ENCODE results near the gene GLT8D1.
A peak's percentile ranks its signal among the peaks of the same experiment; 100 is the strongest.
"Not testable (repeated sequence)": the region's sequence is repeated elsewhere in the genome, so short reads cannot be mapped to it uniquely, and the experiment has no call there.

The GLT8D1 gene

DNA sequence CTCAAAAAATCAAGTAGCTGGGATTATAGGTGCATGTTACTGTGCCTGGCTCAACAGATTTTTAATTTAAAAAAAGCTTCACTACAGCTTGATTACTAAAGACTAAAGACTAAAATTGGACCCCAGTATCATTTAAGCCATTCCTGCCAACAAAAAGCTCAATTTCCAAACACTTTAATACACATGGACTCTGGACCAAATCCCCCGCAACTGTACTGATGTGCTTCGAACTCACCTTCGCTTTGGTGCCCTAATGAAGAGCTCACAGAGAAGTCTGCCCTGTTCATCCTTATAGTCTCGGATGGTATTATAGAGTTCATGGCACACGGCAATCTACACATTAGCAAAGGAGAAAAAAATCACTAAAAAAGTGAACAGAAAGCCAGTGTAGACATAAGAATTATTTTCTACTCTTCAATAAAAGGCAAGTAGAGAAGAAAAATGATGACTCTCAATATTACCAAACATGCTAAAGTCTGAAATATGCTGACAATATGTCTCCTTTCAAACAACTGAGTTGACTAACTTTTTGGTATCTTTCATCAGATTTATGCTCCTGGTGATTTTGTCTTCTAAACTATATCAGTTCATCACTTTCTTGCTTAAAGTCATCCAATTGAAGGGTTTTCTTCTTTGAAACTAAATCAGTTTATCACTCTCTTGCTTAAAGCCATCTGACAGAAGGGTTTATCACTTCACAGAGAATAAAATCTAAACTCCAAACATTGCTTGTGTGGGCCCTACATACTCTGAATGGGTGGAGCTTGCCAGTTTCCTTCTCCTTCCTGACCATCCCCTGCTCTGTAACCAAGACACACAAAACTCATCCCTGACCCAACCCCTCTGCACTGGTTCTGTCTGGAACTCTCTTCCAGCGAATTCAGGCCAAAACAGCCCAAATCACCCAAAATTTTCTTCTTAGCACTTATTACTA lies 27.1 kb downstream of the GLT8D1 start:
- DNase-seq = peak; percentile 15

DNA sequence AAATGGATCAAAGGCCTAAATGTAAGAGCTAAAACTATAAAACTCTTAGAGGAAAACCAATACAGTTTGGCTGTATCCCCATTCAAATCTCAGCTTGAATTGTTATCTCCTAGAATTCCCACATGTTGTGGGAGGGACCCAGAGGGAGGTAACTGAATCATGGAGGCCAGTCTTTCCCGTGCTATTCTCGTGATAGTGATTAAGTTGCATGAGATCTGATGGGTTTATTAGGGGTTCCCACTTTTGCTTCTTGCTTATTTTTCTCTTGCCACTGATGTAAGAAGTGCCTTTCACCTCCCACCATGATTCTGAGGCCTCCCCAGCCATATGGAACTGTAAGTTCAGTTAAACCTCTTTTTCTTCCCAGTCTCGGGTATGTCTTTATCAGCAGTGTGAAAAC lies 29.4 kb downstream of the GLT8D1 start:
- not testable (repeated sequence) for DNase-seq

DNA sequence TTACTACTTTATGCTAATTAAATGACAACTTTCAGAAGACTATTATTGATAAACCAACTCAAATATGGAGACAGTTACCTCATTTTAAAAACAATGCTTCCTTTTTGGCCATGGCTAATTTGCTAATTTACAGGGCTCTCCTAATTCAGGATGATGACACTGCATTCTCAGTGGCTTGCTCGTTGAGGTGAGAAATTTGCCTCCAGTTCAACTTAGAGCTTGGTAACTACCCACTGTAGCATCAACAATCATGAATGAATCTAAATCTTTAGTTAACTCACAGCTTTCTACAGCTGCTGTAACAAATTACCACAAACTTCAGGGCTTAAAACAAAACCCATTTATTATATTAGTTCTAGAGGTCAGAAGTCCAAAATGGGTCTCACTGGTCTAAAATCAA lies 33.9 kb downstream of the GLT8D1 start:
- peak; percentile 44 for DNase-seq

DNA sequence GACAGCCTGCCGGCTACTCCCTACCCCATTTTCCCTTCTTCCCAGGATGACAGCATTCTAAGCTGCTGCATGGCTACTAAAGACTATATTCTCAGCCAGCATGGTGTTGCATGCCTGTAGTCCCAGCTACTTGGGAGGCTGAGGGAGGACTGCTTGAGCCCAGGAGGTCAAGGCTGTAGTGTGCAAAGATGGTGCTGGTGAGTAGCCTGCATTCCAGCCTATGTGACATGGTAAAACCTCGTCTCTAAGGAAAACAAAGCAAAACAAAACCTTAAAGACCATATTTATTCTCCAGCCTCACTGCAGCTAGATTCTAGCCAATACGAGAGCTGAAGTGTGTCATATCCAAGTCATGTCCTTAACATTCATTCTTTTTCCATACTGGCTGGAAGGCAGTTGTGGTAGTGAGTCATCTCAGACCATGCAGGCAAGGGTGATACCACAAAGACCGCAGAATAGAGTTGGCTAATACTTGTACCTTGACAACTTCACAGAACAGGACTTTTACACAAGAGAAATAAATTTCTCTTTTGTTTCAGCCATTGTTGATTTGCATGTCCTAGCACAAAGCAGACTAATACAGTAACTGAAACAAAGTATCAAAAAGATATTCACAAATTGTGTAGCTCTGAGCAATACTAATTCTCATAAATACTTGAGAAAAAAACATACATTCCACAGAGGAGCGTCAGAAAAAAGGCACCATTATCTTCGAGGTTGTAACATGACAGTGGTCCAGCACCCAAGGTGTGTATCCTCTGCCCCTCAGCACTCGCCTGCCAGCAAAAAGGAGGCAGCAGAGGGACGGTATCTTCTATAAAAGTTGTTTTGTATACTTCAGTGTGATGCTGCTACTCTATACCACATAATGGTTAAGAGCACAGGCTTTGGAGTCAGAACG lies 34.7 kb downstream of the GLT8D1 start:
- DNase-seq = peak; percentile 100

DNA sequence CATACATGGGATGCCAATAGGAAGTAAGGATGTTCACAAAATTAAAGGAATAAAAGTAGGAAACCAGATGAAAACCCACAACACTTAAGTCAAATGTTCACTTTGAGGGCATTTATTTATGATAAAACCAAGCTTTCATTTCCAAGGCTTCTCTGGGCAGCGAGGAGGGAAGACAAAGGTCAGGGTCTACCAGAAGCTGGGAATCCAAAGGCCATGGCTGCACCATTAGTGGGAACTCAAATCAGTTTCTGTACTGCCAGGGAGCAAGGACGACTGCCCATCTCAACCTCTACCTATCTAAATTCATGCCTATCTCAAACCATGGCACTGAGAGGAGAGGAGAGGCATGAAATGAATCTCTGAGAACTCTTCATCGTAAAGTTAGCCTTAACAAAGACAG lies 42.5 kb downstream of the GLT8D1 start:
- DNase-seq = no peak

DNA sequence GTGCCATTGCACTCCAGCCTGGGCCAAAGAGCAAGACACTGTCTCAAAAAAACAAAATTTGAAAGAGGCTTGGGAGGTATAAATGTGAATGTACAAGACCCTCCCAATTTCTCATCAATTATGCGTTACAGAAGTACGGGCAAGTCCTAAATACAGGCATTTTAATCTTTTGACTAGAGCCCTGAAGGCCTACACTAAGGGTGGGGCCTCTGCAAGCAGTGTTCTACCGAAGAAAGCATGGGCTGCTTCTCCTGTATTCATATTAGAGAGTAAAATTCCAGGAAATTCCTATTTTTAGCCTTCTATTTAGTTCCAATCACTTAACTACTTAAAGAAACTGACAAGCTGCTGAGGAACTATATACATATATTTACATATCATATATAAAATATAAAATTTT lies 45.5 kb downstream of the GLT8D1 start:
- DNase-seq = no peak

DNA sequence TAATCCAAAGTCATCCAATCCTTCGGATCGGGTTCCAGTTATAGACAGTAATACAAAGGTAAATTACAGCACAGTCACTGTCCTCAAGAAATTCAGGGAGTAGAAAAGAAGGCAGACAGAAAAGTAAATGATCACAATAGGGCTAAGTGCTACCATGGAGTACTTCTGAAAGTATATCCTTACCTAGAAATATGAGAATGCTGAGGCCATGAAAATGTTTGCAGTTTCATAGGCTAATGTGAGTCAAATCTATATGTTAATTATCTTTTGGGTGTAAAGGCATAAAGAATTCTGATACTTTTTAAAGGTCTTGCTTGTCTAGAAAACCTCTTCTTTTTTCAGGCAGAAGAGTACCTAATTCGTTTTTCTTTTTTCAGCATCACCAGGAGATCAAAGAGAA lies 49.7 kb downstream of the GLT8D1 start:
- DNase-seq = no peak

DNA sequence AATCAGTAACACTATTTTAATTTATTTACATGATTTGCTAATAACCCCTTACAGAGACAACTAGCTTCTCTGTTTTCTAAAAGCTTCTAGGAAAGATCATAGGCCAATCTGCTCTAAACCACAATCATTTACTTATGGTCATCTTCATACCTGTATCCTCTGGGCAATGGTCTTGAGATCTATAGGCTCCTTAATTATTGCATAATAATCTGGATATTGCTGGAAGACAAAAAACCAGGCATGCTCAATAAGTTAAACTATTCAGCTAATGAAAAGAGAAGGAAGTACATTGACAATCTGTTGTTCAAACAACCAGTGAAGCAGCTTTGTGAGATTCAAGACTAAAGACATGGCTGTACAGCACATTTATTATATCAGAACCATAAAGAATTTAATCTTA lies 54.0 kb downstream of the GLT8D1 start:
- DNase-seq = no peak

DNA sequence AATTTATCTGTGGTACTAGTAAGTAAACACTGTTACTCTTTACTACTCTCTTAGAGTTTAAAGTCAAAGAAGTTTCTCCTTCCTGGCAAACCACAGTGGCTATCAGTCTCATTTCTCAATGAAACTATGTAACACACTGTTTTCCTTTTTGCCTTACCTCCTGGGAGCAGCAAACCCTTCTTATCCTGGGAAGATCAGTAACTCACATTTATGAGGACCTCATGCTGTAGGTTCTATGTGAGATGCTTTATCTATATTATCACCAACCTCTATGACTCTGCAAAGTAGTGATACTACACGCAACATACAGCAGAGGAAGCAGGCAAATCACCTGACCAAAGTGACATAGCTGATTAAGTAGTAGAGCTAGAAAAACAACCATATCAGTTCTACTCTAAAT lies 55.2 kb downstream of the GLT8D1 start:
- DNase-seq = peak; percentile 2

DNA sequence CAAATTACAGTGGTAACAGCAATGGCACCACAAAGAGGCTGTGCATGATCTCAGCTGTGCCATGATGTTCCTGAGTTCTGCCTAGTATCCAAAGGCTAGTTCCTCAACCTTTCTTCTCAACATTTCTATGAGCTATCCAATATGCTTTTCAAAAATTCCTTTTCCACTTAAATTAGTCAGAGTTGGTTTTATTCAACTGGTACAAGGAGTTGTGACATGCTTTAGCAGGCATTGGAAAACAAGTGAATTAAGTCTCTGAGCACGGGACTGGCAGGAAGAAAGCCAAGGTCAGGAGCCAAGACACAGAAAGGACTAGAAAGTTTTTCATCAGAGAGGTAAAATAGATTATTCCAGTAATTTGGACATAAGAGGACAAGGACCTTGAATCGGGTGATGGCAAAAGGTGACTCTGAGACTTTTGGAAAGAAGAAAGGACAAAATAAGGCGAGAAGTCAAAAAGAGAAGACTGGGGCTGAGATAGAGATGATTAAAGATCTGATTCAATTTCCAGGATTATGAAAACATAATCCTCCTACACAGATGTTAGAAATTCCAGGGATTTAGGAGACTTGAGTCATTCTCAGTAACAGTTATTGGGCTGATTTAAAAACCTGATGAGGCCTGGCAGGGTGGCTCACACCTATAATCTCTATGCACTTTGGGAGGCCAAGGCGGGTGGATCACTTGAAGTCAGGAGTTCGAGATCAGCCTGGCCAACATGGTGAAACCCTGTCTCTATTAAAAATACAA lies 56.0 kb downstream of the GLT8D1 start:
- peak; percentile 63 for DNase-seq

DNA sequence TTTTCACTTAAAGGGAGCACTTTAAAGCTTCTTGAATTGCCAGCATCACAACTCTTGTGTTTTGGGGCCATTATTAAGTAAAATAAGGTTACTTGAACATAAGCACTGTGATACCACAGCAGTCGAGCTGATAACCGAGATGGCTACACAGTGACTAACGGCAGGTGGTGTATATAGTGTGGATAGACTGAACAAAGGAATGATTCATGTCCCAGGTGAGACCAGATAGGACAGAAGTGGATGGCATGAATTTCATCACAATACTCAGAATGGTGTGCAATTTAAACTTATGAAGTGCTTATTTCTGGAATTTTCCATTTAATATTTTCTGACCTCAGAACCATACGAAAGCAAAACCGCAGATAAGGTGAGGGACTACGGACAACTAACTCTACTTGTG lies 60.0 kb downstream of the GLT8D1 start:
- no peak for DNase-seq
